ENCODE measurements around the gene ARFIP2. TPM values are rescaled to one million over a fixed set of nuclear protein-coding genes. Genes with fewer than 3 reads are reported as not detected.

The ARFIP2 gene
- total RNA-seq, 1 experiment from 2014 or later = 55.1 TPM

DNA sequence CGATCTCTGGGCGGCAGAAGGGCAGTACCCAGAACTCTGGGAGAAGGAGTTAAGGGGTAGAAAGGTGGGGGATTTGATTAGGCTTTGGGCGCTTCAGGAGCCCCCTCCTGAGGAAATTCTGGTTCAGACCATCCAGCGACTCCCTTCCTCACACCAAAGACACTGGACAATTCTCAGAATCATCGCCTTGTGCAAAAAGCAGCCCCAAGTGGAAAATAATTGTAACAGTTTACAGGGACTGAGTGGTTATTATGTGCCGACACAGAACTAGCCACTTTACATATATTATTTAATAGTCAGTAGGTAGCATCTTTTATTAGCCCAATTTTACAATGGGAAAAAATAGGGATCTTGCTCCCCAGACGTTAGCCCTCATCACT is 6.7 kb downstream of the ARFIP2 start:
- Histone ChIP-seq H3T11ph (ENCODE audit: low read length) (no peak overlapping the region), H3K23me2 (ENCODE audit: insufficient read length, low read depth, low read length, poor library complexity, severe bottlenecking) (peaks cover 14% of the 10 kb centered on the region), H4K20me1 (ENCODE audit: control insufficient read depth, insufficient read depth, insufficient read length) (no peaks in the 10 kb centered on the region), H3K27ac (ENCODE audit: insufficient read length, low read depth, low read length) (peak overlapping the region; percentile 29), H2BK120ac (ENCODE audit: low read depth, low read length, poor library complexity, severe bottlenecking) (no peak overlapping the region), H4K91ac (ENCODE audit: insufficient read length, low read depth, low read length) (no peak overlapping the region), H2BK5ac (ENCODE audit: insufficient read length, low read length) (no peak overlapping the region), H2AK5ac (ENCODE audit: insufficient read length, low read length) (no peak overlapping the region), H3K79me2 (ENCODE audit: insufficient read depth, low read length) (no peaks in the 10 kb centered on the region), H3K79me1 (ENCODE audit: insufficient read depth, low read depth, low read length, poor library complexity, severe bottlenecking) (no peaks in the 10 kb centered on the region), H3K4me1 (ENCODE audit: insufficient read depth, low read length) (peaks cover 8% of the 10 kb centered on the region; the same call in 1 of the 2 replicates), H4K5ac (ENCODE audit: insufficient read length, low read depth, low read length) (no peak overlapping the region), H3K4ac (ENCODE audit: low read depth, low read length) (no peak overlapping the region), H3K18ac (ENCODE audit: insufficient read length, low read depth, low read length) (no peak overlapping the region), H2AFZ (ENCODE audit: low read length) (no peak overlapping the region), H3K9ac (ENCODE audit: extremely low read depth, insufficient read length, low read length) (peak overlapping the region; percentile 46), H3K9me3 (ENCODE audit: control insufficient read depth, low read depth, low read length) (no peaks in the 10 kb centered on the region), H4K8ac (replicated peaks; ENCODE audit: insufficient read length, low read depth, low read length) (no peak overlapping the region), H3K4me2 (ENCODE audit: insufficient read depth, insufficient read length, low read length) (peak overlapping the region; percentile 85), H2BK12ac (ENCODE audit: insufficient read length, low read depth, low read length) (no peak overlapping the region), H2BK20ac (ENCODE audit: low read depth, low read length, poor library complexity, severe bottlenecking) (no peak overlapping the region), H3K56ac (ENCODE audit: insufficient read length, low read depth, low read length) (no peak overlapping the region), H3K23ac (ENCODE audit: insufficient read length, low read depth, low read length) (no peak overlapping the region), H3K27me3 (ENCODE audit: insufficient read depth, low read length) (no peaks in the 10 kb centered on the region; the same call in 1 of the 2 replicates), H2BK15ac (ENCODE audit: low read depth, low read length) (no peak overlapping the region; the same call in 1 of the 2 replicates), H3K14ac (ENCODE audit: insufficient read depth, low read length) (peak overlapping the region; percentile 62; the same call in 1 of the 2 replicates)
- Mint-ChIP-seq H3K36me3 (ENCODE audit: insufficient read depth in 1 of 3, low read depth in 3 of 3) (peaks cover 24 to 30% (median 29%) of the 10 kb centered on the region in 3 experiments), H3K9me3 (no peaks in the 10 kb centered on the region), H3K4me3 (peak overlapping the region; percentile 69 to 81), H3K27ac (peak overlapping the region; percentile 93 to 96 (median 94); a peak in 5 of 7 replicates), H3K27me3 (ENCODE audit: low read depth) (no peaks in the 10 kb centered on the region; the same call in 1 of the 2 replicates), H3K4me1 (peaks cover 25 to 30% of the 10 kb centered on the region in 2 experiments)
- WGBS (ENCODE audit: extremely low coverage, insufficient read length, low lambda C conversion rate) = no CpG with 5 or more reads among the region's 7 CpGs
- DNase-seq = no peak
- TF ChIP-seq, protein P1, sequence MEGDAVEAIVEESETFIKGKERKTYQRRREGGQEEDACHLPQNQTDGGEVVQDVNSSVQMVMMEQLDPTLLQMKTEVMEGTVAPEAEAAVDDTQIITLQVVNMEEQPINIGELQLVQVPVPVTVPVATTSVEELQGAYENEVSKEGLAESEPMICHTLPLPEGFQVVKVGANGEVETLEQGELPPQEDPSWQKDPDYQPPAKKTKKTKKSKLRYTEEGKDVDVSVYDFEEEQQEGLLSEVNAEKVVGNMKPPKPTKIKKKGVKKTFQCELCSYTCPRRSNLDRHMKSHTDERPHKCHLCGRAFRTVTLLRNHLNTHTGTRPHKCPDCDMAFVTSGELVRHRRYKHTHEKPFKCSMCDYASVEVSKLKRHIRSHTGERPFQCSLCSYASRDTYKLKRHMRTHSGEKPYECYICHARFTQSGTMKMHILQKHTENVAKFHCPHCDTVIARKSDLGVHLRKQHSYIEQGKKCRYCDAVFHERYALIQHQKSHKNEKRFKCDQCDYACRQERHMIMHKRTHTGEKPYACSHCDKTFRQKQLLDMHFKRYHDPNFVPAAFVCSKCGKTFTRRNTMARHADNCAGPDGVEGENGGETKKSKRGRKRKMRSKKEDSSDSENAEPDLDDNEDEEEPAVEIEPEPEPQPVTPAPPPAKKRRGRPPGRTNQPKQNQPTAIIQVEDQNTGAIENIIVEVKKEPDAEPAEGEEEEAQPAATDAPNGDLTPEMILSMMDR (conservative IDR thresholded peaks at IDR 0.05) = no peak

All from H9 (cell line).